ENCODE results near the gene WDR18.
A peak's percentile ranks its signal among the peaks of the same experiment; 100 is the strongest.

The WDR18 gene

DNA sequence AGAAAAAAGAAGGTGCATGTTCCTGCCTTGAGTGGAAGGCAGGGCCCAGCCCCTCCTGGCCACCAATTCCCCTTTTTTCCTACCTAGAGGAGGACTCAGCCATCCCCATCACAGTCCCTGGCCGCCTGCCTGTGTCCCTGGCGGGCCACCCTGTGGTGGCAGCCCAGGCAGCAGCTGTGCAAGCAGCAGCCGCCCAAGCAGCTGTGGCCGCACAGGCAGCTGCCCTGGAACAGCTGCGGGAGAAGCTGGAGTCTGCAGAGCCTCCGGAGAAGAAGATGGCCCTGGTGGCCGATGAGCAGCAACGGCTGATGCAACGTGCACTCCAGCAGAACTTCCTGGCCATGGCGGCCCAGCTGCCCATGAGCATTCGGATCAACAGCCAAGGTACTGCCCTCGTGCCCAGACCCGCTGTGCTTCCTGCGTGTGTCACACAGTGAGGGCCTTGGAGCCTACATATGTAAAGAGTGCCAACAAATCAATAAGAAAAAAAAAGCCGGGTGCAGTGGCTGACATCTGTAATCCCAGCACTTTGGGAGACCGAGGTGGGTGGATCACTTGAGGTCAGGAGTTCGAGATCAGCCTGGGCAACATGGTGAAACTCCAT is 17.6 kb upstream of the WDR18 start:
- no peak for DNase-seq

DNA sequence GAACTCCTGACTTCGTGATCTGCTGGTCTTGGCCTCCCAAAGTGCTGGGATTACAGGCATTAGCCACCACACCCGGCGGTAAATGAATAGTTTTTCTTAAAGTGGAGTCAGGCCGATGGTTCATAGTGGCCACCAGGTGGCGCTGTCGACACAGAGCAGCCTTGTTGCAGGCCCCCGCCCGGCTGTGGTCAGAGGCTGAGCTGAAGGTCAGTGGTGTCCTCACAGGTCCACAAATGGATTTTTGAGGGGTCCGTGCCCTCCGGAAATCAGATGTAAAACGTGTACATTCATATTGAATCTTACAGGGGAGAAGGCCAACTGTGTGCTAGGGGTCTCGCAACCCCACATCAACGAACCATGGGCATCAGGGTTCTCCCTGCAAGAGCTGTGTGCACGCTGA is 13.4 kb upstream of the WDR18 start:
- no peak for DNase-seq

DNA sequence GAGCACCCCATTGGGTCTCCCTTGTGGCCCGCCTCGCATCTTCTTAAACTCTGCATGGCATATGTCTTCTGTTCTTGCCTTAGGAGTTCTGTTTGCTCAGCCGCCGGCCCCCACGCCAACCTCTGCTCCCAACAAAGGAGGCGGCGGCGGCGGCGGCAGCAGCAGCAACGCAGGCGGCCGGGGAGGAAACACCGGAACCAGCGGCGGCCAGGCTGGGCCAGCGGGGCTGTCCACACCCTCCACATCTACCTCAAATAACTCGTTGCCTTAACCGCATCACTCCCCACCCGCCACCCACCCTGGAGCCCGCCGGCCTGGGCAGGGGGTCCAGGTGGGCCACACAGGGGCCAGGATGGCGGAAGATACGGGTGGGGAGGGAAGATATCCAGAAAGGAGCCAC is 12.3 kb upstream of the WDR18 start:
- DNase-seq = no peak

DNA sequence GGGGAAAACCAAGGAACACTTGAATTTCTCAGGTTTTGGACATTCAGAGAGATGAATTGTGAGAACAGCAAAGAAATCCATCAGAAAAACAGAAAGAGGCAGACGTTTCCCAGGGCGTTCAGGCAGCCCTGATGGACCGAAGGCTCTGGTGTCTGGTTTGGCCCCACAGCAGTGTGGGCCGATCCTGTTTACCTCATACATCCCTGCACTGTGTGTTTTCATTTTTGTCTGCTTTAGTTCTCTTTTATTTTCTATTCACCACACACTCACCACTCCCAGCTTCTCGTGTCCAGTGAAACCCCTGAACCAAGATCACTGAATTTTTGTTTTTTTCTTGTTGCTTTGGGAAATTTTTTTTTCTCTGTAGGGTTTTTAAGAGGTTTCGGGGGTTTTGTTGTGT is 11.9 kb upstream of the WDR18 start:
- no peak for DNase-seq

DNA sequence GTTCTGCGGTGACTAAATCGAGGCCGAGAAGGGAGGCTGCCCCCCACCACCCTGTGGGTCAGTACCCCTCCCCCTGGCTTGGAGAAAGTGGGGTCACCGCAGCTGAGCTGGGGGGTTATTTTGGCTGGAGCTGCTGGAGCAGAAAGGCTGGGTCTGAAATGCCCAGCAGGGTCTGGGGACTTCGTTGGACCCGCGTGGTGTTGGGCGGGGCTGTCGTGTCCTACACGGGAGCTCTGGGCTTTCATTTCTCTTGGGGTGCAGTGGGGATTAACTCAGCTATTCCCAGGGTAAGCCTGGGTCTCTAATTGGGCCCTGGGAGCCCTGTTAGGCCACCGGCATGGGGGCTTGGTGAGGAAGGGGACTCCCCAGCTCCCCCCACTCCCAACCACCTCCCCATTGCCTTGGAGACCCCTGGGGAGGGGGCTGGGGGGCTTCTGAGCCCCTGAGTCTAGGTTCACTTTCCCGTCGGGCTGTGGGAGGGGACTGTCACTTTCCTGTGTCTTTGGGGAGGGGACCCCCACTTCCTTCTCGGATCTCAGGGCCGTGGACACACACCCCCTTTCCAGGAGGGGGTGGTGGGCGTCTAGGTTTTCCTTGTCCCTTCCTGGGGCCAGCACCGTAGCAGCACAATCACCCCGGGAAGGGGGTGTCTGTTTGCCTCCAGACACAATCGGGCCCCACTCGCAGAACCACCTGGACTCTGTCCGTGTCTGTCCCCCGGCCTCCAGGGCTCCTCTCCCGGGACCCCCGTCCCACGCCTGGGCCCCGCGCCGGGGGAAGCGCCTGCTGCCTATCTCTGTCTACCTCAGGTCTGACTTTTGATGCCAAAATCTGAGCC is 10.2 kb upstream of the WDR18 start:
- DNase-seq = no peak

DNA sequence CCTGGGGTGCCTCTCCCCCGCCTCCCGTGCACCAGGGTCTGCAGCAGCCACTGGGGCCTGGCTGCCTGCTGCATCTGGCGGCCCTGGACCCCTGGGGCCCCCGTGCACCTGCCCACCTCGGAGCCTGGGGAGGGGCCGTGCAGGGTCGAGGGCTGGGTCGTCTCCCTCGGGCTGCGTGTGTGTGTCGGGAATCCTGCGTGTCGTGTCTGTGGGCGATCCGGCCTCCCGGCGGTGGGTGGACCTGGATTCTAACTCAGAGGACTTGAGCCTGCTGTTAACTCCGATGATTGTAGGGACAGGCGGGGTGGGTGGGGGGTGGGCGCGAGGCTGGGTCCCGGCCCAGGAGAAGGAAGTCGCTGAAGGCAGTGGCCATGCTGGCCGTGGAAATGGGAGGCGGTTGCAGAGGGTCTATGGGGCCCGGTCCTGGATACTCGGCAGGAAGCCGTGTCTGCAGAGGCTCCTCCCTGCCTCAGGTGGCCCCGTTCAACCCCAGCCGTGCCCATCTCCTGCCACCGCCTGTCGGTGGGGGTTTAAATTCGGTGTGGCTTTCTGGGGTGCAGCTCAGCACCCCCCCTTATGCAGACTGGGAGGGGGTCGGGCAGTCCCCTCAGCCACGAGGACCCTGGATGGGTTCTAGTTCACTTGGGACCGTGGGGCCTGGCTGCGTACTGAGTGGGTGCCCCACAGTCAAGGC is 9.4 kb upstream of the WDR18 start:
- no peak for DNase-seq

DNA sequence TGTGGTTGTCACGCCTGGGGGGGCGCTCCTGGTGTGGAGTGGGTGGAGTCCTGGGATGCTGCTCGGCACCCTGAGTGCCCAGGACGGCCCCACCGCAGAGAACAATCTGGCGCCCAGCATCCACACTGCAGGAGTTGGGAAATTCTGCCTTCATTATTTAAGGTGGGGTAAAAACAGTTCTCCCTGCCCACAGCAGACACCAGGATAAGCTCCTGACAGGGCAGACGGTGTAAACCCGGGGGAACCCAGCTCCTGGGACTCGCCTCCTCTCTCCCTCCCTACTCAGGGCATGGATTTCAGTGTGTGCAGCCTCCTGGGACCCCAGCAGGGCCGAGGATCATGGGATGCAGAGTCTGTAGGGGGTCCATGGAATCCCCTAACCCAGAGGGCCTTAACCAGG is 7.7 kb upstream of the WDR18 start:
- DNase-seq = no peak

DNA sequence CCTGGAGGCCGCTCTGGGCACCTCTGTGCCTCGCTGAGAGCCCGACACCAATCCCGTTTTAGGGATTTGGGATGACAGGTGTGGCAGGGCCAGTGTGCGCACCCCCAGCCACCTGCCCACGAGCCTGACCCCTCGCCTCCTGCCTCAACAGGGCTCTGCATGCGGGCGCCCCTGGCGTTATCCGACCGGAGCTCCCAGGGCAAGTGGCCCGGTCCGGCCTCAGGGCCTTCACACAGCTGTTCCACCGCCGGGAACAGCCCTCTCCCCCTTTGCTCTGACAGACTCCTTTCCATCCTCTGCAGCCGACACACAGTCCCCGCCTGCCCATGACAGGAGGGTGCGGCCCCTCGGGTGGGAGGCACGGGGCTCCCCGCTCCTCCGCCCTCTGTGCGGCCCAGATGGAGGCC is 7.1 kb upstream of the WDR18 start:
- no peak for DNase-seq

DNA sequence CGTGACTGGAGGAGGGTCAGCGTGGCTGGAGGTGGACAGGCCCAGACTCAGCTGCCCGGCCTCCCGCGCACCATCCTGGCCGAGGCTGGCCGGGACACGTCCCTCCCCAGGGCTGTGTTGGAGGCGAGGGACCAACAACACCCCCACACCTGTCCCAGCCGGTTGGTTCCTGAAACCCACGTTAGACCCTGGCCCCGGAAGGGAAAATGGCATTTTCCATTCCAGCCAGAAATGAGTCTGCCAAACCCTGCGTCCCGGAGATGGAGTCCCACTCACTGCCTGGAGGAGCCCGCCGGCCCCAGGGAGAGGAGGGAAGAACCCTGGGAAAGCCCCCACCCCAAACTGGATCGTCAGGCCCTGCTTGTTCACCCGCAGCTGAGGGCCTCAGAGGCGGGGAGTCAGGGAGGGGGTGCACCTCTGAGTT is 4.8 kb upstream of the WDR18 start:
- DNase-seq = no peak

DNA sequence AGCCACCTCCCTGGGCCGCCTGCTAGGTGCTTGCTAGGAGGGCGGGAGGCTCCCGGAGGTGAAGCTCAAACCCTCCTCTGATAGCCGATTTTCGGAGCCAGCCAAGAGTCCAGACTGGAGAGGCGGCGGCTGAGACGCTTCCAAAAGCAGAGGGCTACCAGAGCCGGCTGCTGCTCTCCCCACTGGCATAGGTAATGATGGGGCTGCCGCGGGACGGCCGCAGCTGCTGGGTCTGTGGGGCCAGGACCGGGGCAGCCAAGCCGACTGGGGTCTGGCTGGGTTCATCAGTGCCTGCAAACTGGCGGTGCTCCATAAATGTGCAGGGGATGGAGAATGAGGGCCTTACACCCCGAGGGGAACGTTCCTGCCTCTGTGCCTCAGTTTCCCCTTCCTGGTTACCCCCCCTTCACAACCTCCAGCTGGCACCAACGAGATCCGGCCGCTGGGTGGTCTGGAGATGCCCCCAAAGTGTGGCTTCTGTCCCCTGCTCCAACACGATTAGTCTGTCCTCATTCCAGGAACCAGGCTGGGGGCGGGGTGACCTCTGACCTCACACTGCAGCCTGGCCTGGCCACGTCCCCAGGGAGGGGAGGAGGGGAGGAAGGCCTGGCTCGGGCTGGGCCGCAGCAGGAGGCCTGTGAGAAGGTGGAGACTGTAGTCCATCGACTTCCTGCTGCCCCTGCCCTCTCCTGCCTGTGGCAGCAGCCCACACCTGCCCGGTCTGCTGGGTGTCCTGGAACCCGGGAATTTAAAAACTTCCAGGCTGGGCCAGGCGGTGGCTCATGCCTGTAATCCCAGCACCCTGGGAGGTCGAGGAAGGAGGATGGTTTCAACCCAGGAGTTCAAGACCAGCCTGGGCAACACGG is 3.8 kb upstream of the WDR18 start:
- no peak for DNase-seq

DNA sequence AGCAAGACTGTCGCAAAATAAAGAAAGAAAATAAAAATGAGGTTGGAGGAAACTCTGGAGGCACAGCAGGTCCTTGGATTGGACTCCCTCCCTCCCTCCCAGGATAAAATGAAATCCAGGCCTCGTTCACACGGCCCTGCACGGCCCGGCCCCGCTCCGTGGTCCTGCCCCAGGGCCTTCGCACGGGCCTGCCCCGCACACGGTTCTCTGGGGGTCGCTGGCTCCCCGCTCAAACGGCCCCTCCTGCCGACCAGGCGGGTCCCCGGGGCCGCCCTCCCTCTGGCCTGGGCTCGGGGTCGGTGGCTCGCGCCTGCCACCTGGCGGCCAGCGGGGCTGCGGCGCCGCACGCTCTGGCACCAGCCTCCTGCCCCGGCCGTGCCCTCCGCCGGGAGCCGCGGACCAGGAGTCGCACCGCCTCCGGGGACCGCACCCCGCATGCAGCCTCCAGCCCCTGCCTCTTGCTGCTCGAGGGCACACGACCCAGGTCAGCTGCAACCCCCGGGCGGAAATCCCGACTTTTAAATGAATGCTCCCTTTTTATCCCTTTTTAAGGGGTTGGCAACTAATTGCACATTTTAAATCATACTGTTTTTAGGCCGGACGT is 1.5 kb upstream of the WDR18 start:
- DNase-seq = peak; percentile 37 to 74 (median 58)

DNA sequence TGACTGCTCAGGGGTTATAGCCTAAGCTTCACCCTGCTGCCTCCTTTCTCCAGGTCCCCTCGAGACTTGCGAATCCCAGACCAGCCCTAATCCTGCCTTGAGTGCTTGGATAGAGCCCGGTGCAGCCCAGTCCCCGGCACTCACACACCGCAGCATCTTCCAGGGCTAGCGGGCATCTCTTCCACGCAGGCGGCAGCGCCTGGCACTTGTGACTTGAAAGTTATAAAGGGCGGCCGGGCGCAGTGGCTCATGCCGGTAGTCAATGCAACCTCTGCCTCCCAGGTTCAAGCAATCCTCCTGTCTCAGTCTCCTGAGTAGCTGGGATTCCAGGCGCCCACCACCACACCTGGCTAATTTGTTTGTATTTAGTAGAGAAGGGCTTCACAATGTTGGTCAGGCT is 1.9 kb downstream of the WDR18 start:
- DNase-seq = no peak

DNA sequence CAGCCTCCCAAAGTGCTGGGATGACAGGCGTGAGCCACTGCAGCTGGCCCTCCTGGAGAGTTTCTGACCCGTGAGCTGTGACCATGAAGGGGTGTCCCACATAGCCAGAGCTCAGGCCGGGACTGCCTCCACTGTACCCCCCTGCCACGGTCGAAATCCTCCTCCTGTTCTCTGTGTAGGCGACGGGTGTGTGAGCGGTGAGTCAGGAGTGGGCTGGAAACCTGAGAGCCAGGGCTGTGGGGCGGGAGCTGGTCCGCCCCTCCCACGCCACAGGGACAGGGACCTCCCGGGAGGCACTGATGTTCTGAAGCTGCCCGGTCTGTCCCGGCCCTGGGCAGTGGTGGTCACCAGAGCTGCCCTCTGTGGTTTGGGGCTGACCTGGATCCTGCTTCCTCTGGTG is 3.9 kb downstream of the WDR18 start:
- no peak for DNase-seq

DNA sequence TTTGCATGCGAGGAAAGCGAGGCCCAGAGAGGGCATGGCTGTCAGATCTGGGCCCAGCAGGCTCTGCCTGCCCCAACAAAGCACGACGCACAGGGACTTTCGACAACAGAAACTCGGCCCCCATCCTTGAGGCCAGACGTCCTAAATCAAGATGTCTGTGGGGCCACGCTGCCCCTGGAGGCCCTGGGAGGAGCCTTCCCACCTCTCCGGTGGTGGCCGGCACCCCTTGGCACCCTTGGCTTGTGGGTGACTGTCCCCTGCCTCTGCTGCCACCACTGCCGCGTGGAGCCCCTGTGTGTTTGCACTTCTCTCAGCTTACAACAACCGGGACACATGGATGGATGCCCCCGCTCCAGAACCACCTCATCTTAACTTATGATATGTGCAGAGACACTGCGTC is 4.4 kb downstream of the WDR18 start:
- DNase-seq = no peak

DNA sequence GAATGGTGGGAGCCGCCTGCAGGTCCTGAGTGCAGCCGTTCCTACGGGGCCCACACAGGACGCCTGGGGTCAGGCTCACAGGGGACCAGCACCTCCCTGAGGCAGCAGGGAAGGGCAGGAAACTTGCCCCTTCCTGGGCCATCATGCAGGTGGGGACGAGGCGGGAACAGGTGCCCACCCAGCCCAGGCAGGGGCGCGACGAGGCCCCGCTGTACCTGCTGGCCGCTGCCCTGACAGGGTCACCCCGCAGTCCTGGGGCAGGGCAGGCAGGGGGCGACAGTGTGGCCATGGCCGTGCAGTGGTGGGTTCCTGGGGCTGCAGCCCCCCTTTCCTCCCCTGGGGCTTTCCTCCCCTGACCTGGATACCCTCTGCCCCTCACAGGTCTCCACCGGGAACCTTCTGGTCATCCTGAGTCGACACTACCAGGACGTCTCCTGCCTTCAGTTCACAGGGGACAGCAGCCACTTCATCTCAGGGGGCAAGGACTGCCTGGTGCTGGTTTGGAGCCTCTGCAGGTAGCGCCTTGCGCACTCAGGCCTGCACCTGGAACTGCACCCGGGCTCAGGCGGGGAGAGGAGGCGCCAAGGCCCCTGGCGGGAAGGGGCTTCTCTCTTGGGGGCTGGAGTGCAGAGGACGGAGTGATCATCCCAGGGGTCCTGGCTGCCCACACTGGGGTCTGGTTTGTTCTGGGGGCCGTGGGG is 5.4 kb downstream of the WDR18 start:
- DNase-seq = no peak

DNA sequence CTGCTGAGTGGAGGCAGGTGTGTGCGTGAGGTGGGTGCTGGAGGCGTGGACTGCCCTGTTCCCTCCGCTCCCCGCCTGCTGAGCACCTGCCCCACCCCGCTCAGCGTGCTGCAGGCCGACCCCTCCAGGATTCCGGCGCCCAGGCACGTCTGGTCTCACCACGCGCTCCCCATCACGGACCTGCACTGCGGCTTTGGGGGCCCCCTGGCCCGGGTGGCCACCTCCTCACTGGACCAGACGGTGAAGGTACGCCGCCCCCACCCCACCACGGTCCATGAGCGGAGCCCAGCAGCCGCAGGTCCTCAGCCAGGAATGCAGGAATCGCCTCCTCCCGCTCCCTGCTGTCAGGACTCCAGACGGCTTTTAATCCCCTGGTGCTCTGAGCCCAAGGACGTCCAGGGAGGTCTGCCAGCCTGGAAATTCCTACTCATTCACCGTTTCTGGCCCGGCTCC is 6.0 kb downstream of the WDR18 start:
- no peak for DNase-seq

DNA sequence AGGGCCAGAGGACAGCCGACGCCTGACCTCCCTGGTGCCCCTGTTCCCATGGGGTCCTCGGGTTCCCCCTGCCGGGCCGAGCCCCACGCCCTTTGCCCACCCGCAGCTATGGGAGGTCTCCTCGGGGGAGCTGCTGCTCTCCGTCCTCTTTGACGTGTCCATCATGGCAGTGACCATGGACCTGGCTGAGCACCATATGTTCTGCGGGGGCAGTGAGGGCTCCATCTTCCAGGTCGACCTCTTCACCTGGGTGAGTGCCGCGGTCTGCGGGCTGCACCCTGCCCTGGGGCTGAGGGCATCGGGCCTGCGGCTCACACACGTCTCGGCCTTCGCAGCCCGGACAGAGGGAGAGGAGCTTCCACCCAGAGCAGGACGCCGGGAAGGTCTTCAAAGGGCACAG is 6.6 kb downstream of the WDR18 start:
- no peak for DNase-seq

DNA sequence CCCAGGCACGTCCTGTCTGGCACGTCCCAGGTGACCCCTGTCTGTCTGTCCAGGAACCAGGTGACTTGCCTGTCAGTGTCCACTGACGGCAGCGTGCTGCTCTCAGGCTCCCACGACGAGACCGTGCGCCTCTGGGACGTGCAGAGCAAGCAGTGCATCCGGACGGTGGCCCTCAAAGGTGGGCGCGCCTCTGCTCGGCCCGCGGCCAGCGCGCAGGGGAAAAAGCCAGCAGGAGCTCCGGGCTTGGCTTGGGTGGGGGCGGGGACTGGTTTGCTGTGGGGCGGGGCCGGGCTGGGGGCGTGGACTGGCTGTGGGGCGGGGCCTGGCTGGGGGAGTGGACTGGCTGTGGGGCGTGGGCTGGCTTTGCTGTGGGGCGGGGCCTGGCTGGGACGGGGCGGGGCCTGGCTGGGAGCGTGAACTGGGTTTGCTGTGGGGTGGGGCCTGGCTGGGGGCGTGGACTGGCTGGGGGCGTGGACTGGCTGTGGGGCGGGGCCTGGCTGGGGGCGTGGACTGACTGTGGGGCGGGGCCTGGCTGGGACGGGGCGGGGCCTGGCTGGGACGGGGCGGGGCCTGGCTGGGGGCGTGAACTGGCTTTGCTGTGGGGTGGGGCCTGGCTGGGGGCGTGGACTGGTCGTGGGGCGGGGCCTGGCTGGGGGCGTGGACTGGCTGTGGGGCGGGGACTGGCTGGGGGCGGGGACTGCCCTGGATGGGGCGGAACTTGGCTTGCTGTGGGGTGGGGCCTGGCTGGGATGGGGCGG is 7.2 kb downstream of the WDR18 start:
- peak in 3 of 4 experiments; percentile 43 to 78 (median 52) for DNase-seq

DNA sequence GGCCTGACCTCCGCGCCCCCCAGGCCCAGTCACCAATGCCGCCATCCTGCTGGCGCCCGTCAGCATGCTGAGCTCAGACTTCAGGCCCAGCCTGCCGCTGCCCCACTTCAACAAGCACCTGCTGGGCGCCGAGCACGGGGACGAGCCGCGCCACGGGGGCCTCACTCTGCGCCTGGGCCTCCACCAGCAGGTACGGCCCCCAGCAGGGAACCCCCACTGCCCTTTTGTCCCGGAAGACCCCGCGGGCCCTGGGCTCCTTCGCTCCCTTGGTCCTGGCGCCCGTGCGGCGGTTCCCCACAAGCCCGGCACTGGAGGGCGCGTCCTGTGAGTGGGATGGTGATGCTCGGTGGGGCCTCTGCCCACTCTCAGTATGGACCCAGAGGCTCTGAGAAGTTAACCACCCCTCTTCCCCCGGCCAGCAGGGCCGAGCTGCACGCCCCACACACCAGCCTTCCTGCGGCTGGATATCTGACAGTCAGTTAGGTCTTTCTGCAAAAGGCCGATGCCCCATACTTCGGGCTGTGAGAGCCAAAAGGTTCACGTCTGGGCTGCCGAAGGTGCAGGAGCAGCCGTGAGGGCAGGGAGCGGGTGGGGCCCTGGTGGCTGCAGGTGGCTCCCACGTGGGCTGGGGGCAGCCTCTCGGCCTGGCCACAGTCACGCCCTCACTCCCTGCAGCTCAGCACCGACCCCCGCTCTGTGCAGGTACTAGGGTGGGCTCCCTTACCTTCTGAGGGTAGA is 8.0 kb downstream of the WDR18 start:
- DNase-seq = no peak

DNA sequence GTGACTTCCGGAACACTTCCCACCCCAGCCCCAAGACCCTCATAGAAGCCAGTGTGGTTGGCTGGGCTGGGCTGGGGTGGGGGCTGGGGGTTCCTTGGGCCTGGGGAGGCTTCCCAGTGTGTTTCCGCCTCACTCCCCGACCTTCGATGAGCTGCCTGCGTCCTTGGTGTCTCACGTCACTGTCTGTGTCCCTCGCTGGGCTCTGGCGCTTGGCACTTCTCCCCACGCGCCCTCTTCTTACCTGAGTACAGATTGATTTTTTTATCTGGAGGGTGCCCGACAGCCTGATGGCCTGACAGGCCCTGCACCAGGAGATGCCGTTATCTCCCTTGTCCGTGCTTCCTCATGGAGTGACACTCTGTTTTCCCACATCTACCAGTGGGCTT is 8.5 kb downstream of the WDR18 start:
- no peak for DNase-seq
